GM10266 (cell line): ENCODE results near the gene EPO.
"Not testable (repeated sequence)": the region's sequence is repeated elsewhere in the genome, so short reads cannot be mapped to it uniquely, and the experiment has no call there.

Experiments
- DNase-seq: peaks from one replicate; pipeline ENCODE4 v3.0.0; 2012; ENCODE audit errors: extremely low spot score
- CTCF ChIP-seq: IDR thresholded peaks from 2 replicates; pipeline ENCODE4 v1.5.1; 2012; ENCODE audit warnings: mild to moderate bottlenecking, low read depth; ENCODE audit not compliant: control insufficient read depth, insufficient read depth; ENCODE audit errors: missing control alignments

EPO gene

GRCh38 chr7:100759357-100760171, 39.3 kb downstream of the EPO start:
- no peak for TF ChIP-seq CTCF
- DNase-seq: no peak

- not testable (repeated sequence) for DNase-seq
These were observed 42.6 kb downstream of the EPO start for GRCh38 chr7:100762841-100763240.

- TF ChIP-seq CTCF: no peak
These were observed 43.4 kb downstream of the EPO start for GRCh38 chr7:100763556-100764140.

GRCh38 chr7:100764841-100765240, 44.6 kb downstream of the EPO start:
- DNase-seq: no peak
- no peak for TF ChIP-seq CTCF

More at GRCh38 chr7:100763556-100764140, 43.4 kb downstream of the EPO start:
- DNase-seq: no peak

GRCh38 chr7:100765250-100765649, 45.0 kb downstream of the EPO start:
- TF ChIP-seq CTCF: no peak
- no peak for DNase-seq

- DNase-seq: no peak
- no peak for TF ChIP-seq CTCF
These were observed 48.5 kb downstream of the EPO start for GRCh38 chr7:100768784-100769183.
